ENCODE data around the gene GPR173.
A peak's percentile ranks its signal among the peaks of the same experiment; 100 is the strongest.

Gene GPR173

GRCh38 chrX:53091354-53091753 is 42.8 kb downstream of the GPR173 start:
- no peak for DNase-seq

DNA sequence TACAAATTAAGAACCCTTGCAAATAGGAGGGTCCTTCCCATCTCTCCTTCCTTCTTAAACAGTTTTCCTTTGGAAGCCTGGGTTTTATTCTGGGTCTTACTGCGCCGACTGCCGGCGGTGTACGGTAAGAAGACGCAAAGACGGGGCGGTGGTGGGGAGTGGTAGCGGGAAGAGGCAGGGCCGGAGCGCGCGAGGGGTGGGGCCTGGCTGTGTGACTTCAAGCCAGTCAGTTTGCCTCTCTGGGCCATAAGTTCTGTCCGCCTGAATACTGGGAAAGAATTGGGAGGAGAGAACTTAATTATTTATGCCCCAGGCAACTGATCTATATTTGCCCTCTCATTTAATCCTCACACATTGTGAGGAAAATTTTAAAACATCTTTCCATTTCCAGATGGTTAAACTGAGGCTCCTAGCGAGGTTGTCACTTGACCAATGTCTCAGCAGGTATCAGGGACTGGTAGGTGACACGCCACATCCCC is 44.6 kb downstream of the GPR173 start:
- peak; percentile 38 for DNase-seq

DNA sequence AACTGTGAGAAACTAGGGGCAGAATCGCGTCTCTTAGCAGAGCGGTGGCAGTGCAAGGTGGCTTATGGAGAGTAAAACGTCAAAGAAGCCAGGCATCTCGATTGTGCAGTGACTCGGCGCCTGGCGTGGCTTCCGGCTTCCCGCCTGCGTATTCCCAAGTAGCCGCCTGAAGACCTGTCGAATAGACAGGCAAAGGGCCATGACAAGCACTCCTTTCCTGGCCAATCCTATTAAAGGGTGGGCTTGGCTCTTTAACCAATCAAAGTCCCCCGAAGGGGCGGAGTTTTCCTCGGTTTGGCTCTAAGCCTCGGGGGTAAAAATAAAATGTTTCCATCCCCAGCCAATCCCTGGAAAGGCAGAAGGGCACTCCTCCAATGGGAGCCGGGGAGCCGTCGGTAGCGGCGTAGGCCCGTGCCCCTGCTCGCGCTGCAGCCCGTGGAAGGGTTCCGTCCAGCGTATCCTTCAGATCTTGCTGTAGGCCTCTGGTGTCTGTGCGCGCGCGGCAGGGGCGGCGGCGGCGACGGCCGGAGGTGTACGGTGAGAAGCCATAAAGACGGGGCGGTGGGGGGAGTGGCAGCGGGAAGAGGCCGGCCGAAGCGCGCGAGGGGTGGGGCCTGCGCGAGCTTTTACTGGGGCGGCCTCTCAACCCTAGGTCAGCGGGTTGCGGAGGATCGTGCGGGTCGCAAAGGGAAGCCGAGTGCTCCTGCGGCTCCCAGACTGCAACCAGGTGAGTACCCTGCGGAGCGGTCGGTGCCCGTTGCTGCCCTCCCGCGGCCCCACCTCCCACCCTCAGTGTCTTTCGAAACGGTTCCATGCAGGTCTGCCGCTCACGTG is 45.4 kb downstream of the GPR173 start, which contains the start of gene KANTR:
Gene KANTR, plus strand, starts transcription at position 395 of the 834 bp plus-strand sequence. CDS start 30,131 bp downstream, outside the sequence.
- DNase-seq, result peak; percentile 82

- DNase-seq, result no peak
Measured at GRCh38 chrX:53094582-53094905, 46.0 kb downstream of the GPR173 start.

DNA sequence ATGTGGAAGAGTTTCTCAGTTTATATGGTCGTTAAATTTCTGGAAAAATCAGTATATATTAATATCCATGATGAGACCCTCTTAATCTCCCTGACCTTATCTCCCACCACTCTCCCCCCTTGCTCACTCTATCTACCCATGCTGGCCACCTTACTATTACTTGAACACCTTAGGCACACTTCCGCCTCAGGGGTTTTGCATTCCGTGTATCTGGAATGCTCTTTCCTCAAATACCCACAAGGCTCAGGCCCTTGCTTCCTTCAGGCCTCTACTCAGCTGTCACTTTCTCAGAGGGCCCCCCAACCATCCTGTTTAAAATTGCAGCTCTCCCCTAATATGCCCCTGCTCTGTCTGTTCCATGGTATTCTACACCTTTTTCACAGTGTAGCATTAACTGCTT is 47.2 kb downstream of the GPR173 start:
- no peak for DNase-seq

DNA sequence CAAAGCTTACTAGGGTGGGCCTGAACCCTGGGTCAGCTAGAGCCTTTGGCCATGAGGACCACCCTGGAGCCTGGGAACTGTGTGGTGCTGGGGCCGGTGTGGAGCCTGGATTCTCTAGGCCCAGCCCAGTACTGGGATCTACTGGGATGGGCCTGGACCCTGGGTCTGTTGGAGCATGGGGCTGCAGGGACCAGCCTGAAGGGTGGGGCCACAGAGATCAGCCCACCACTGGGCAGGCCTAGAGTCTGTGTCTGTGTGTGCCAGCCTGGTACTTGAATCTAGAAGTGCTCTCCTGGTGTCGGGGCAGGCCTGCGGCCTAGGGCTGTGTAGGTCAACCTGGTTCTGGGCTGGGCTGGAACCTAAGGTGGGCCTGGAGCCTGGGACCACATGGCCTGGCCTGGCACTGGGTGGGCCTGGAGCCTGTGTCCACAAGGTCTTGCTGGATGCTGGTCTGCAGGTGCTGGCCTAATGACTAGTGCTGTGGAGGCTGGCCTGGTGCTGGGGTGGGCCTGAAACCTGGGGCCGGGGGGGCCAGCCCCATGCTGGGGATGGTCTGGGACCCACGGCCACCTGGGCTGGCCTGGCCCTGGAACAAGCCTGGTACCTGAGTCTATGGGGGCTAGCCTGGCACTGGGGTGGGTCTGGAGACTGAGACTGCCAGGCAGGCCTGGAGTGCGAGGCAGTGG is 66.4 kb downstream of the GPR173 start:
- DNase-seq, result no peak

- no peak for DNase-seq
Measured at GRCh38 chrX:53115550-53115874, 66.9 kb downstream of the GPR173 start.

GRCh38 chrX:53116101-53116500 is 67.5 kb downstream of the GPR173 start:
- no peak for DNase-seq

DNA sequence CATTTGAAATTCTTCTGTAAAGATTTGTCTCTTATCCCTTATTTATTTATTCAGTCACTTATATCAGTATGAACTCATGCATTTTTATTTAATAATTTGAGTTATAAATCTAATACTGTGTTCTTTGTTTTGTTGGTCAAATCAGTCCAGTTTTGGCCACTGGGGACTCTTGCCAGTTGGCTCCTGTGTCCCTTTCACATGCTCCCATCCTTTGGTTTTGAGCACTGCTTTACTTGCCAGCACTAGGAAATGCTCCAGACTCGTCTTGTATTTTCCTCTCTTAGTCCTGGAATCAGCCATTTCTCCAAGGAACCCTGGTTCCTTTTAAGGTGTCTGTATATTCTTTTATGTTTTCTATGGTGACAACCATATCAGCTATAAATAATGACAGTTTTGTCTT is 73.4 kb downstream of the GPR173 start:
- no peak for DNase-seq

DNA sequence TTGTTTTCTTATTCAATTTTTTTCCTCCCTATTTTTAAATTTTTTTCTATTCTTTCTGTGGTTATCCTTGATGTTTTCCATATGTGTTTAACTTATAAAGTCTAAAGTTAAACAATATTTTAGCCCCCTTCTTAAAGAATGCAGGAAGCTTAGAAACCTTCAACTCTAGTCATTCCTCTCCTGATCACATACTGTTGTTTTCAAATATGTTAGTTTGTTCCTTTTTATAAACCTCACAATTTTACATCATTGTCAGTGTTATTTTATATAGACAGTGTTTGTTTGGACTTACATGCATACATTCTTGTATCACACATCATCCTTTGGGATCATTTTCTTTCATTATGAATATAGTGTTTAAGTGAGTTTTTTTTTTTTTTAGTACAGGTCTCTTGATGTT is 76.9 kb downstream of the GPR173 start:
- DNase-seq, result no peak

DNA sequence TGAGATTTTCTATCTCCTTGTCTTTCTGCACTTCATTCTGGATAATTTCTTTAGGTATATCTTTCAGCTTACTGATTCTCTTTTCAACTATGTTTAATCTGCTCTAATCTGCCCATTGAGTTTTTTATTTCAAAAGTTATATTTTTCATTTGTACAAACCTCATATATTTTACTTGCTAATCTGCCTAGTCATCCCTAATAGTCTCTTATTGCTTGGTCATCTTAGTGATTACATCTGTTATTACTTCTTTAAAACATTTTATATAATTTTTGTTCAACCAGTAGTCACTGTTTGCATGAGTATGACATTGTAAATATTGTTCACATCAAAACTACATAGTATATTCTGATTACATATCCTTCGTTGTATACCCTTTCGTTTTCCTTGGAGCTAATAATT is 77.8 kb downstream of the GPR173 start:
- DNase-seq, result no peak

- DNase-seq, result no peak
Measured at GRCh38 chrX:53128097-53128749, 79.6 kb downstream of the GPR173 start.
